Epithelial cell of proximal tubule (primary cell): ENCODE measurements around the gene UPP2. TPM values are rescaled to one million over a fixed set of nuclear protein-coding genes. Genes with fewer than 3 reads are reported as not detected.

Experiments used
- DNase-seq: peaks from one replicate; pipeline ENCODE4 v3.0.0-alpha.2; 2011; ENCODE audit warnings: low read depth
- H3K4me3 ChIP-seq: 2 replicates; pipeline ENCODE4 v1.5.1; 2011; ENCODE audit warnings: low read depth, mild to moderate bottlenecking, low read length
- CTCF ChIP-seq: conservative IDR thresholded peaks from 2 replicates; pipeline ENCODE4 v1.5.1; 2012; ENCODE audit warnings: low read depth, mild to moderate bottlenecking, low read length
- total RNA-seq: library from RNA; depleted of rRNA; stranded (reverse); fragments of >200 nt; gene quantifications from 2 replicates; pipeline ENCODE4 v1.2.3, GENCODE V29; 2015

The UPP2 gene
- total RNA-seq, 1 donor from 2014 or later: not detected

DNA sequence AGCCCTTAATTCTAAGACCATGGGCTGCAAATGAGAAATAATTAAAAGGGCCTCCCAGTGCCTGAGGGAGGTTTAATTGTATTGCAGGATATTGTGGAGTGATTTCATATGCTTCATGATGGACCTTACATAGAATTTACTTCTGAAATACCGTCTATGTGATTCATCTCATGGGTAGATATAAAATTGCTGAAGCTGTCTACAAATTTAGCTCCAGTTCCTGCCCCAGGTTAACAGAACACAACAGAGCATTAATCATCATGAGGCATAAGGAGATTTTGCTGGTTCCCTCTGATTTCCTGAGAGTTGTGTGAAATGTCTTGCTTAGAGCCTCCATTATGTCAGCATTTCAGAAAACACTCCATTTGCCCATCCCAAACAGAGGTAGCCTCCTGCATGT, 770 bp downstream of the UPP2 start:
- TF ChIP-seq CTCF: no peak
- DNase-seq: no peak
- H3K4me3 ChIP-seq: no peak overlapping the region

DNA sequence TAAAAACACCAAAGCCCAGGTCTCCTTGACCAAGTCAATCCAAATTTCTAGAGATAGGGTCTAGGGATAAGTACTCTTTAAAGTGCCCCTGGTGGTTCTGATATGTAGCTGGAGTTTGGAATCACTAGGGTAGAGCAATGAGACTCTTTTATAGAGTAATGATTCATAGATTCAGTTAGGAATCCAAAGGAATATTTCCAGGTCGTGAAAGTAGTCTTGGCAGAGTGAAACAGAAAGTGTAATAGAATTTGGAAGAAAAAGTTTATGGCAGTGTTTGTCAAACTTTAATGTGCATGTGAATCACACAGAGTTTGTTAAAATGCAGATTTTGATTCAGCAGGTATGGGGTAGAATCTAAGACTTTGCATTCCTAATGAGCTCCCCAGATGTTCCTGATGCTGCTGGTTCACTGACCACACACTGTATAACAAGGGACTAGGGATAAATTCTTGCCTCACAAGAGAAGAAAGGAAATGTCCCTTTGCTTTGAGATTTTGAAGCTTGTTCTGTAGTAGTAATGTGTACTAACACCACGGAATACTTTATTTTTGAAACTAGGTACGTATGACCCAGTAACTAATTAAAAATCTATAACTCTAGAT, 1.8 kb downstream of the UPP2 start:
- TF ChIP-seq CTCF: peak; percentile 28

GRCh38 chr2:158104903-158105302, 3.2 kb downstream of the UPP2 start:
- no peak for DNase-seq
- TF ChIP-seq CTCF: no peak
- H3K4me3 ChIP-seq: no peak overlapping the region

More for the DNA sequence above, 1.8 kb downstream of the UPP2 start:
- H3K4me3 ChIP-seq: no peak overlapping the region
- peak; percentile 73 for DNase-seq

DNA sequence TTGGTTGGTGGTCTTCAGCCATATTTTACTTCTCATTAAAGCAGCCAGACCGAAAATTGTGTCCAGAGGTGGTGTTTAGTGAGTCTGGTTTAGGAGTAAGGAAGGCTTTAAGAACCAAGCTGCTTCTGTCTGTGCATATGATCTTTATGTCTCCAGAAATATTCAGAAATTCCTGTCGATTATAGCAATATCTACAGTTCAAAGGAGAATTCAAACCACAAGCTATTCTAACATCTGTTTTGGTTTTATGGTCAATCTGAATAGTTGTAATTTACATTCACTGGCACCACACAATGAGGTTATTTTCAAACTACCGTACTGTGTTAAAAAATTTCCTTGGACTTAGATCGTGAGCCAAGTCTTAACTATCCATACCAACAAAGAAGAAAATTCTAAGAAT, 11.3 kb downstream of the UPP2 start:
- no peak overlapping the region for H3K4me3 ChIP-seq
- no peak for DNase-seq
- no peak for TF ChIP-seq CTCF

DNA sequence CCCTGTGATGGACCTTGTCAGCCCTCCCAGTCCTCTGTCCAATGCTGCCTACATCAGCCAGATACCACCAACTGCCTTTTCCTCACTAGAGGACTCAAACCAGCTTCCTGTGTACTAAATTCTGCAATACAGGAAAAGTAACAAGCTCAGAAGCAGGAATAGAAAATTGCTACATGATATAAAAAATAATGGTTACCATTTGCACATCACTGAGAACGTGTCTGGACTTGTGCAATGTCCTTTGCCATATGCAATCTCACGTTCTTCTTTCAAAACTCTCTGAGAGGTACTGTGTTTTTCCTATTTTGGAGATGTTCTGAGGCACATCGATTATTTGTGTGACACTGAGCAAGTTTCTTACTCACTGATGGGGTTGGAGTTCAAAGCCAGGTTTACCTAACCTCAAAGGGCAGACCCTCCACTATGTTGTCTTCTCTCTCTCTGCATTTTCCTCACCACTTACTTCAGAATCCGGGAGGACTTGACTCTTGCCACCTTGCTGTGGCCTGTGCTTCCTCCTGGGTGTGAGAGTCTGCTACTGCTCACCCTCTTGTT, 12.1 kb downstream of the UPP2 start:
- no peak for DNase-seq
- no peak for TF ChIP-seq CTCF
- no peak overlapping the region for H3K4me3 ChIP-seq

DNA sequence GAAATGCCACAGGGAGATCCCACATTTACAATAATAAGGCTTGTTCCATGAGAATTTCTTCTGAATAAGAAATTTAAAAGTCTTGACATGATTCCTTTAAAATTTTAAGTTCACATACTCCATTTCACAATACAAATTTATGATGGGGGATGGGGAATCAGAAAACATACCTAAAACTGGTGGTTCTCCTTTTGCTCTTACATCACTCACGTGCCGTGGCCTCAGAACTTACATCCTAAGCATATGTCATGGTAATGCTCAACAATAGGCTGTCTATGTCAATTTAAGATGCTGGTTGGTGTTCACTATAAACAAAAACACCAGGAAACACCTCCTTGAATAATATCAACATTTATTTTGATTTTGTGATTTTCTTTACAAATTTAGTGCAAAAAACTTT, 12.8 kb downstream of the UPP2 start:
- no peak for TF ChIP-seq CTCF
- H3K4me3 ChIP-seq: no peak overlapping the region
- no peak for DNase-seq

- no peak overlapping the region for H3K4me3 ChIP-seq
- no peak for DNase-seq
- no peak for TF ChIP-seq CTCF
These were observed 13.6 kb downstream of the UPP2 start for GRCh38 chr2:158115202-158115767.
